ENCODE data around the gene ZNF699. TPM values are rescaled to one million over a fixed set of nuclear protein-coding genes. Genes with fewer than 3 reads are reported as not detected.

ZNF699 gene
- 10 to 100 TPM in 1 of 2 experiments, 1 to 10 TPM in 1; 7.5 to 10.0 TPM for total RNA-seq

GRCh38 chr19:9309139-9309973 is at the start of gene ZNF699:
TSS of gene ZNF699 (minus strand) at chr19:9309838. CDS start at chr19:9305119, 4,719 bp downstream.
- CTCF ChIA-PET: interaction anchor here (0.9 to 1.6 kb wide), 3 partner anchors 14 to 488 kb away, joined by 3 to 9 read pairs (median 4); partner anchors contain the start of gene ZNF559

GRCh38 chr19:9354651-9355050 is 45.0 kb upstream of the ZNF699 start:
- no peaks in the 10 kb centered on the region for H3K27me3 Mint-ChIP-seq (ENCODE audit: low read depth)
- ATAC-seq: no peak
- no peak for DNase-seq
- H3K4me3 Mint-ChIP-seq: no peak overlapping the region
- ChIA-PET CTCF (no interaction called here), POLR2A (no interaction called here)
- peaks cover 46% of the 10 kb centered on the region for H3K9me3 Mint-ChIP-seq (ENCODE audit: insufficient read depth)
- H3K4me1 Mint-ChIP-seq (ENCODE audit: low read depth): no peaks in the 10 kb centered on the region
- H3K36me3 Mint-ChIP-seq (ENCODE audit: low read depth): peaks cover 20% of the 10 kb centered on the region
- no peak overlapping the region for H3K27ac Mint-ChIP-seq

More at GRCh38 chr19:9309139-9309973, at the start of gene ZNF699:
- peaks cover 7% of the 10 kb centered on the region for H3K9me3 Mint-ChIP-seq (ENCODE audit: insufficient read depth)
- H3K36me3 Mint-ChIP-seq (ENCODE audit: low read depth): peaks cover 34% of the 10 kb centered on the region
- H3K4me3 Mint-ChIP-seq: peak within 1 kb of the TSS; percentile 87
- H3K4me1 Mint-ChIP-seq (ENCODE audit: low read depth): peaks cover 20% of the 10 kb centered on the region
- DNase-seq (peak; percentile 99), ATAC-seq (peak; percentile 93)
- POLR2A ChIA-PET: interaction anchor here (1.4 to 1.9 kb wide), 2 partner anchors 126 to 312 kb away, joined by 3 to 6 read pairs; partner anchors contain the start of genes ZNF266 and ZNF561
- peak within 1 kb of the TSS; percentile 93 for H3K27ac Mint-ChIP-seq
- no peaks in the 10 kb centered on the region for H3K27me3 Mint-ChIP-seq (ENCODE audit: low read depth)

- Mint-ChIP-seq H3K27me3 (ENCODE audit: low read depth) (no peaks in the 10 kb centered on the region), H3K4me1 (ENCODE audit: low read depth) (no peaks in the 10 kb centered on the region), H3K4me3 (no peak overlapping the region), H3K36me3 (ENCODE audit: low read depth) (peaks cover 22% of the 10 kb centered on the region), H3K27ac (no peak overlapping the region), H3K9me3 (ENCODE audit: insufficient read depth) (peaks cover 50% of the 10 kb centered on the region)
- ChIA-PET CTCF (no interaction called here), POLR2A (no interaction called here)
- no peak for ATAC-seq
- DNase-seq: no peak
Measured at GRCh38 chr19:9353011-9353410, 43.4 kb upstream of the ZNF699 start.

- DNase-seq (no peak), ATAC-seq (no peak)
- Mint-ChIP-seq H3K4me3 (no peak overlapping the region), H3K27me3 (ENCODE audit: low read depth) (no peaks in the 10 kb centered on the region), H3K27ac (no peak overlapping the region), H3K4me1 (ENCODE audit: low read depth) (no peaks in the 10 kb centered on the region), H3K36me3 (ENCODE audit: low read depth) (peaks cover 17% of the 10 kb centered on the region), H3K9me3 (ENCODE audit: insufficient read depth) (peaks cover 44% of the 10 kb centered on the region)
- CTCF ChIA-PET: no interaction called here
- POLR2A ChIA-PET: no interaction called here
Measured at GRCh38 chr19:9352505-9352904, 42.9 kb upstream of the ZNF699 start.

GRCh38 chr19:9348671-9349070 is 39.0 kb upstream of the ZNF699 start:
- ChIA-PET POLR2A (no interaction called here), CTCF (no interaction called here)
- Mint-ChIP-seq H3K27me3 (ENCODE audit: low read depth) (no peaks in the 10 kb centered on the region), H3K4me1 (ENCODE audit: low read depth) (no peaks in the 10 kb centered on the region), H3K36me3 (ENCODE audit: low read depth) (peaks cover 27% of the 10 kb centered on the region), H3K27ac (no peak overlapping the region), H3K4me3 (no peak overlapping the region), H3K9me3 (ENCODE audit: insufficient read depth) (peaks cover 65% of the 10 kb centered on the region)
- ATAC-seq (no peak), DNase-seq (no peak)

GRCh38 chr19:9348253-9348652 is 38.6 kb upstream of the ZNF699 start:
- POLR2A ChIA-PET: no interaction called here
- Mint-ChIP-seq H3K27ac (no peak overlapping the region), H3K9me3 (ENCODE audit: insufficient read depth) (peaks cover 69% of the 10 kb centered on the region), H3K4me3 (no peak overlapping the region), H3K36me3 (ENCODE audit: low read depth) (peaks cover 31% of the 10 kb centered on the region), H3K4me1 (ENCODE audit: low read depth) (no peaks in the 10 kb centered on the region), H3K27me3 (ENCODE audit: low read depth) (no peaks in the 10 kb centered on the region)
- ATAC-seq: no peak
- CTCF ChIA-PET: no interaction called here
- DNase-seq: no peak

- Mint-ChIP-seq H3K4me1 (ENCODE audit: low read depth) (no peaks in the 10 kb centered on the region), H3K36me3 (ENCODE audit: low read depth) (peaks cover 55% of the 10 kb centered on the region), H3K27ac (no peak overlapping the region), H3K4me3 (no peak overlapping the region), H3K27me3 (ENCODE audit: low read depth) (no peaks in the 10 kb centered on the region), H3K9me3 (ENCODE audit: insufficient read depth) (peaks cover 76% of the 10 kb centered on the region)
- POLR2A ChIA-PET: no interaction called here
- CTCF ChIA-PET: no interaction called here
- no peak for DNase-seq
- ATAC-seq: no peak
Measured at GRCh38 chr19:9345005-9345404, 35.4 kb upstream of the ZNF699 start.

- H3K36me3 Mint-ChIP-seq (ENCODE audit: low read depth): peaks cover 67% of the 10 kb centered on the region
- H3K4me1 Mint-ChIP-seq (ENCODE audit: low read depth): no peaks in the 10 kb centered on the region
- no peak overlapping the region for H3K27ac Mint-ChIP-seq
- DNase-seq: no peak
- no peaks in the 10 kb centered on the region for H3K27me3 Mint-ChIP-seq (ENCODE audit: low read depth)
- ChIA-PET CTCF (no interaction called here), POLR2A (no interaction called here)
- H3K4me3 Mint-ChIP-seq: no peak overlapping the region
- no peak for ATAC-seq
- peaks cover 79% of the 10 kb centered on the region for H3K9me3 Mint-ChIP-seq (ENCODE audit: insufficient read depth)
Measured at GRCh38 chr19:9342610-9343304, 33.1 kb upstream of the ZNF699 start.

- Mint-ChIP-seq H3K9me3 (ENCODE audit: insufficient read depth) (peaks cover 57% of the 10 kb centered on the region), H3K4me3 (no peak overlapping the region), H3K27ac (no peak overlapping the region), H3K36me3 (ENCODE audit: low read depth) (peaks cover 74% of the 10 kb centered on the region), H3K4me1 (ENCODE audit: low read depth) (peaks cover 5% of the 10 kb centered on the region), H3K27me3 (ENCODE audit: low read depth) (no peaks in the 10 kb centered on the region)
- CTCF ChIA-PET: interaction anchor here (1.3 kb wide), 1 partner anchor 20 kb away, joined by 3 read pairs; no protein-coding TSS in a partner anchor
- POLR2A ChIA-PET: no interaction called here
- ATAC-seq: no peak
- no peak for DNase-seq
Measured at GRCh38 chr19:9329999-9330398, 20.4 kb upstream of the ZNF699 start.

- Mint-ChIP-seq H3K9me3 (ENCODE audit: insufficient read depth) (peaks cover 41% of the 10 kb centered on the region), H3K36me3 (ENCODE audit: low read depth) (peaks cover 57% of the 10 kb centered on the region), H3K4me3 (peak overlapping the region; percentile 88), H3K4me1 (ENCODE audit: low read depth) (peaks cover 30% of the 10 kb centered on the region), H3K27ac (peak overlapping the region; percentile 96), H3K27me3 (ENCODE audit: low read depth) (no peaks in the 10 kb centered on the region)
- POLR2A ChIA-PET: interaction anchor here (0.9 kb wide), 1 partner anchor 104 kb away, joined by 3 read pairs; no protein-coding TSS in a partner anchor
- ATAC-seq: no peak
- DNase-seq: no peak
- CTCF ChIA-PET: interaction anchor here (2.1 kb wide), 1 partner anchor 14 kb away, joined by 9 read pairs; no protein-coding TSS in a partner anchor
Measured at GRCh38 chr19:9324584-9324962, 14.9 kb upstream of the ZNF699 start.

GRCh38 chr19:9323919-9324583 is 14.4 kb upstream of the ZNF699 start, which contains the start of gene ZNF559:
TSS of gene ZNF559 (plus strand) at chr19:9324179. CDS start at chr19:9338550, 14,371 bp downstream.
- CTCF ChIA-PET: interaction anchor here (0.6 to 2.1 kb wide), 5 partner anchors 11 to 1082 kb away, joined by 3 to 9 read pairs (median 4); partner anchors contain the start of gene ZNF266
- H3K4me3 Mint-ChIP-seq: peak within 1 kb of the TSS; percentile 88
- peaks cover 38% of the 10 kb centered on the region for H3K9me3 Mint-ChIP-seq (ENCODE audit: insufficient read depth)
- H3K4me1 Mint-ChIP-seq (ENCODE audit: low read depth): peaks cover 30% of the 10 kb centered on the region
- peak within 1 kb of the TSS; percentile 96 for H3K27ac Mint-ChIP-seq
- peak; percentile 96 for DNase-seq
- H3K36me3 Mint-ChIP-seq (ENCODE audit: low read depth): peaks cover 51% of the 10 kb centered on the region
- H3K27me3 Mint-ChIP-seq (ENCODE audit: low read depth): no peaks in the 10 kb centered on the region
- POLR2A ChIA-PET: interaction anchor here (0.8 to 2.1 kb wide), 4 partner anchors 10 to 111 kb away, joined by 3 to 7 read pairs (median 4); partner anchors contain the start of gene ZNF266
- peak; percentile 99 for ATAC-seq
